NCI-H2196 treated with DMSO at 0.1 percent for 48 hours (cell line): ENCODE data around the gene PCDHGB4.
"Not testable (repeated sequence)": the region's sequence is repeated elsewhere in the genome, so short reads cannot be mapped to it uniquely, and the experiment has no call there.

Experiments
- DNase-seq: peaks from one replicate; lab custom pipeline; 2025; ENCODE audit not compliant: unreplicated experiment; lab: John Stamatoyannopoulos, UW

PCDHGB4 gene

GRCh38 chr5:141422742-141423291 lies 35.3 kb downstream of the PCDHGB4 start:
- DNase-seq = no peak

GRCh38 chr5:141427783-141428426 lies 40.4 kb downstream of the PCDHGB4 start:
- DNase-seq = no peak

GRCh38 chr5:141430332-141431113 lies 43.0 kb downstream of the PCDHGB4 start, which contains the start of gene PCDHGA12:
TSS of gene PCDHGA12 (plus strand) at chr5:141430507. CDS start at chr5:141430760, 253 bp downstream.
- no peak for DNase-seq

DNA sequence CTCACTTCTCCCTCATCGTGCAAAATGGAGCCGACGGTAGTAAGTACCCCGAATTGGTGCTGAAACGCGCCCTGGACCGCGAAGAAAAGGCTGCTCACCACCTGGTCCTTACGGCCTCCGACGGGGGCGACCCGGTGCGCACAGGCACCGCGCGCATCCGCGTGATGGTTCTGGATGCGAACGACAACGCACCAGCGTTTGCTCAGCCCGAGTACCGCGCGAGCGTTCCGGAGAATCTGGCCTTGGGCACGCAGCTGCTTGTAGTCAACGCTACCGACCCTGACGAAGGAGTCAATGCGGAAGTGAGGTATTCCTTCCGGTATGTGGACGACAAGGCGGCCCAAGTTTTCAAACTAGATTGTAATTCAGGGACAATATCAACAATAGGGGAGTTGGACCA lies 43.8 kb downstream of the PCDHGB4 start:
- DNase-seq = no peak

DNA sequence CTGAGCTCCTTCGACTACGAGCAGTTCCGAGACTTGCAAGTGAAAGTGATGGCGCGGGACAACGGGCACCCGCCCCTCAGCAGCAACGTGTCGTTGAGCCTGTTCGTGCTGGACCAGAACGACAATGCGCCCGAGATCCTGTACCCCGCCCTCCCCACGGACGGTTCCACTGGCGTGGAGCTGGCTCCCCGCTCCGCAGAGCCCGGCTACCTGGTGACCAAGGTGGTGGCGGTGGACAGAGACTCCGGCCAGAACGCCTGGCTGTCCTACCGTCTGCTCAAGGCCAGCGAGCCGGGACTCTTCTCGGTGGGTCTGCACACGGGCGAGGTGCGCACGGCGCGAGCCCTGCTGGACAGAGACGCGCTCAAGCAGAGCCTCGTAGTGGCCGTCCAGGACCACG lies 44.8 kb downstream of the PCDHGB4 start:
- DNase-seq = not testable (repeated sequence)

DNA sequence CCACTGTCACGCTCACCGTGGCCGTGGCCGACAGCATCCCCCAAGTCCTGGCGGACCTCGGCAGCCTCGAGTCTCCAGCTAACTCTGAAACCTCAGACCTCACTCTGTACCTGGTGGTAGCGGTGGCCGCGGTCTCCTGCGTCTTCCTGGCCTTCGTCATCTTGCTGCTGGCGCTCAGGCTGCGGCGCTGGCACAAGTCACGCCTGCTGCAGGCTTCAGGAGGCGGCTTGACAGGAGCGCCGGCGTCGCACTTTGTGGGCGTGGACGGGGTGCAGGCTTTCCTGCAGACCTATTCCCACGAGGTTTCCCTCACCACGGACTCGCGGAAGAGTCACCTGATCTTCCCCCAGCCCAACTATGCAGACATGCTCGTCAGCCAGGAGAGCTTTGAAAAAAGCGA lies 45.2 kb downstream of the PCDHGB4 start:
- not testable (repeated sequence) for DNase-seq

GRCh38 chr5:141434006-141434405 lies 46.5 kb downstream of the PCDHGB4 start:
- no peak for DNase-seq

DNA sequence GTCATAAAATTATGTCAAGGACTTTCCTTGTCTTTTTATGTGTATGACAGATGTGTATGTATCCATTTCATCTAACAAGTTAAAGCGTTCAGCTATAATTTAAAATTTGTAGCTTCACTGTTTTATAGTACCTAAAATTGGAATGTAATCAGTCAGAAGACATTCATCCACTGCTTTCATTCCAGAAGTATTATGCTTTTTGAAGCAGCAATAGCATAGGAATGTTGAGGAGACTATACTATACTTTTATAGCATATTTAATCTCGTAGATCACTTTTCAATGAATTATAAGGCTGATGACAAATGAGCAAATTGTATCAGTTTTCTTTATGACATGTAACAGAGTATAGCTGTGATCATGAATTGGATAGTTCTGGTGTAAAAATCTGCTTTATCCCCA lies 49.7 kb downstream of the PCDHGB4 start:
- DNase-seq = no peak

- DNase-seq = no peak
Measured at GRCh38 chr5:141439411-141440141, 52.1 kb downstream of the PCDHGB4 start.
